ENCODE results near the gene RBM39. TPM values are rescaled to one million over a fixed set of nuclear protein-coding genes. Genes with fewer than 3 reads are reported as not detected.
"Not testable (repeated sequence)": the region's sequence is repeated elsewhere in the genome, so short reads cannot be mapped to it uniquely, and the experiment has no call there.

Gene RBM39
- total RNA-seq, 1 experiment from 2014 or later = 347 TPM

DNA sequence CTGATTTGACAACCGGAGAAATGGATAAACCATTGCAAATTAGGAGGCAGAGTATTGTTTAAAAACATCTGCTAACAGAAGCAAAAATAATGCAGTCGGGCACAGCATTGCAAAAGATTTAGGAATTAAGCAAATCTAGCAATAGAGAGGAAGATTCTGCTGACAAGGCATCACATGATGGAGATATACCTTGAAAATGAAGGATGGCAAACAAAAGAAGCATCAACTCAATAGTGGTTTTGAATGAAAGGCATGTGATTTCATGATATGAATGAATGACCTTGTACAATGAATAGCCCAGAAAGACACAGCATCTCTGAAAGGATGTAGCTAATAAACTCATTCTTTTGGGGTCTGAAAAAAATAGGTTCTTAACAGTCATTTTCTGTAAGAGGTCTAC lies 8.6 kb upstream of the RBM39 start:
- no peaks in the 10 kb centered on the region for H3K79me2 ChIP-seq (ENCODE audit: insufficient read depth, low read length)
- no CpG with 5 or more reads among the region's 2 CpGs for WGBS (ENCODE audit: extremely low coverage, insufficient read length, low lambda C conversion rate)
- no peak overlapping the region for H3K18ac ChIP-seq (ENCODE audit: insufficient read length, low read depth, low read length)
- H3K9me3 ChIP-seq (ENCODE audit: control insufficient read depth, low read depth, low read length) = no peaks in the 10 kb centered on the region
- no peak for DNase-seq
- no peaks in the 10 kb centered on the region for H3K4me1 Mint-ChIP-seq
- H3K27ac ChIP-seq (ENCODE audit: insufficient read length, low read depth, low read length) = no peak overlapping the region
- H4K5ac ChIP-seq (ENCODE audit: insufficient read length, low read depth, low read length) = no peak overlapping the region
- no peaks in the 10 kb centered on the region for H3K79me1 ChIP-seq (ENCODE audit: insufficient read depth, low read depth, low read length, poor library complexity, severe bottlenecking)
- no peak overlapping the region for H3K23ac ChIP-seq (ENCODE audit: insufficient read length, low read depth, low read length)
- H2BK12ac ChIP-seq (ENCODE audit: insufficient read length, low read depth, low read length) = no peak overlapping the region
- H4K20me1 ChIP-seq (ENCODE audit: control insufficient read depth, insufficient read depth, insufficient read length) = no peaks in the 10 kb centered on the region
- no peak overlapping the region for H3K4ac ChIP-seq (ENCODE audit: low read depth, low read length)
- H2BK120ac ChIP-seq (ENCODE audit: low read depth, low read length, poor library complexity, severe bottlenecking) = no peak overlapping the region
- H3K27me3 Mint-ChIP-seq (ENCODE audit: low read depth) = peaks cover 8% of the 10 kb centered on the region
- H3K9me3 Mint-ChIP-seq = no peaks in the 10 kb centered on the region
- H3K56ac ChIP-seq (ENCODE audit: insufficient read length, low read depth, low read length) = no peak overlapping the region
- H3K4me1 ChIP-seq (ENCODE audit: insufficient read depth, low read length) = no peaks in the 10 kb centered on the region
- no peak overlapping the region for H3T11ph ChIP-seq (ENCODE audit: low read length)
- H3K23me2 ChIP-seq (ENCODE audit: insufficient read length, low read depth, low read length, poor library complexity, severe bottlenecking) = no peaks in the 10 kb centered on the region
- no peak overlapping the region for H3K14ac ChIP-seq (ENCODE audit: insufficient read depth, low read length)
- no peak overlapping the region for H2BK20ac ChIP-seq (ENCODE audit: low read depth, low read length, poor library complexity, severe bottlenecking)
- H2AK5ac ChIP-seq (ENCODE audit: insufficient read length, low read length) = no peak overlapping the region
- H4K8ac ChIP-seq (replicated peaks; ENCODE audit: insufficient read length, low read depth, low read length) = no peak overlapping the region
- no peaks in the 10 kb centered on the region for H3K36me3 Mint-ChIP-seq (ENCODE audit: insufficient read depth in 1 of 3, low read depth in 3 of 3)
- no peak overlapping the region for H3K27ac Mint-ChIP-seq
- H2BK15ac ChIP-seq (ENCODE audit: low read depth, low read length) = no peak overlapping the region
- no peaks in the 10 kb centered on the region for H3K27me3 ChIP-seq (ENCODE audit: insufficient read depth, low read length)
- H2BK5ac ChIP-seq (ENCODE audit: insufficient read length, low read length) = no peak overlapping the region
- TF ChIP-seq, protein P1, sequence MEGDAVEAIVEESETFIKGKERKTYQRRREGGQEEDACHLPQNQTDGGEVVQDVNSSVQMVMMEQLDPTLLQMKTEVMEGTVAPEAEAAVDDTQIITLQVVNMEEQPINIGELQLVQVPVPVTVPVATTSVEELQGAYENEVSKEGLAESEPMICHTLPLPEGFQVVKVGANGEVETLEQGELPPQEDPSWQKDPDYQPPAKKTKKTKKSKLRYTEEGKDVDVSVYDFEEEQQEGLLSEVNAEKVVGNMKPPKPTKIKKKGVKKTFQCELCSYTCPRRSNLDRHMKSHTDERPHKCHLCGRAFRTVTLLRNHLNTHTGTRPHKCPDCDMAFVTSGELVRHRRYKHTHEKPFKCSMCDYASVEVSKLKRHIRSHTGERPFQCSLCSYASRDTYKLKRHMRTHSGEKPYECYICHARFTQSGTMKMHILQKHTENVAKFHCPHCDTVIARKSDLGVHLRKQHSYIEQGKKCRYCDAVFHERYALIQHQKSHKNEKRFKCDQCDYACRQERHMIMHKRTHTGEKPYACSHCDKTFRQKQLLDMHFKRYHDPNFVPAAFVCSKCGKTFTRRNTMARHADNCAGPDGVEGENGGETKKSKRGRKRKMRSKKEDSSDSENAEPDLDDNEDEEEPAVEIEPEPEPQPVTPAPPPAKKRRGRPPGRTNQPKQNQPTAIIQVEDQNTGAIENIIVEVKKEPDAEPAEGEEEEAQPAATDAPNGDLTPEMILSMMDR (conservative IDR thresholded peaks at IDR 0.05) = no peak
- no peak overlapping the region for H4K91ac ChIP-seq (ENCODE audit: insufficient read length, low read depth, low read length)
- H2AFZ ChIP-seq (ENCODE audit: low read length) = no peak overlapping the region
- no peak overlapping the region for H3K4me2 ChIP-seq (ENCODE audit: insufficient read depth, insufficient read length, low read length)
- H3K9ac ChIP-seq (ENCODE audit: extremely low read depth, insufficient read length, low read length) = no peak overlapping the region
- no peak overlapping the region for H3K4me3 Mint-ChIP-seq

DNA sequence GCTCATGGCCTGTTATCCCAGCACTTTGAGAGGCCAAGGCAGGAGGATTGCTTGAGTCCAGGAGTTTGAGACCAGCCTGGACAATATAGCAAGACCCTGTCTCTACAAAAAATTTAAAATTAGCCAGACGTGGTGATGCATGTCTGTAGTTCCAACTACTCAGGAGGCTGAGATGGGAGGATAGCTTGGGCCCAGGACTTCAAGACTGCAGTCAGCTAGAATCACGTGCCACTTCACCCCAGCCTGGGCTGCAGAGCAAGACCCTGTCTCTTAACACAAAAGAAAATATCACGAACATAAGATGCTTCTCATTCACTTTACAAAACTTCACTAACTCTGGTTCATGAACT lies 2.4 kb upstream of the RBM39 start:
- H3K27me3 Mint-ChIP-seq (ENCODE audit: low read depth); H3K4me2 ChIP-seq (ENCODE audit: insufficient read depth, insufficient read length, low read length); H3K14ac ChIP-seq (ENCODE audit: insufficient read depth, low read length); H3K27me3 ChIP-seq (ENCODE audit: insufficient read depth, low read length); H4K91ac ChIP-seq (ENCODE audit: insufficient read length, low read depth, low read length); DNase-seq; H2BK20ac ChIP-seq (ENCODE audit: low read depth, low read length, poor library complexity, severe bottlenecking); H2AFZ ChIP-seq (ENCODE audit: low read length); H3K18ac ChIP-seq (ENCODE audit: insufficient read length, low read depth, low read length); H3K9me3 Mint-ChIP-seq; H3K27ac Mint-ChIP-seq; H3K4ac ChIP-seq (ENCODE audit: low read depth, low read length); H3T11ph ChIP-seq (ENCODE audit: low read length); H3K4me3 Mint-ChIP-seq; H2BK120ac ChIP-seq (ENCODE audit: low read depth, low read length, poor library complexity, severe bottlenecking); H3K4me1 ChIP-seq (ENCODE audit: insufficient read depth, low read length); H3K23ac ChIP-seq (ENCODE audit: insufficient read length, low read depth, low read length); H2BK15ac ChIP-seq (ENCODE audit: low read depth, low read length); H2AK5ac ChIP-seq (ENCODE audit: insufficient read length, low read length); H2BK5ac ChIP-seq (ENCODE audit: insufficient read length, low read length); H2BK12ac ChIP-seq (ENCODE audit: insufficient read length, low read depth, low read length); H3K23me2 ChIP-seq (ENCODE audit: insufficient read length, low read depth, low read length, poor library complexity, severe bottlenecking); H4K20me1 ChIP-seq (ENCODE audit: control insufficient read depth, insufficient read depth, insufficient read length); H3K56ac ChIP-seq (ENCODE audit: insufficient read length, low read depth, low read length); H3K9ac ChIP-seq (ENCODE audit: extremely low read depth, insufficient read length, low read length); H3K79me1 ChIP-seq (ENCODE audit: insufficient read depth, low read depth, low read length, poor library complexity, severe bottlenecking); H4K5ac ChIP-seq (ENCODE audit: insufficient read length, low read depth, low read length); H3K27ac ChIP-seq (ENCODE audit: insufficient read length, low read depth, low read length); H3K9me3 ChIP-seq (ENCODE audit: control insufficient read depth, low read depth, low read length); H4K8ac ChIP-seq (replicated peaks; ENCODE audit: insufficient read length, low read depth, low read length): not testable (repeated sequence)
- peaks cover 17 to 22% of the 10 kb centered on the region in 2 experiments for H3K4me1 Mint-ChIP-seq
- WGBS (ENCODE audit: extremely low coverage, insufficient read length, low lambda C conversion rate) = no CpG with 5 or more reads among the region's 3 CpGs
- peaks cover 18% of the 10 kb centered on the region for H3K79me2 ChIP-seq (ENCODE audit: insufficient read depth, low read length)
- peaks cover 17 to 26% (median 20%) of the 10 kb centered on the region in 3 experiments for H3K36me3 Mint-ChIP-seq (ENCODE audit: insufficient read depth in 1 of 3, low read depth in 3 of 3)

All from H9 (cell line).